ENCODE results near the gene PRDM16. TPM values are rescaled to one million over a fixed set of nuclear protein-coding genes. Genes with fewer than 3 reads are reported as not detected.
A peak's percentile ranks its signal among the peaks of the same experiment; 100 is the strongest.

The PRDM16 gene
- total and polyA plus RNA-seq, 2 of the 13 experiments (the other 11 are each of a cell fraction or from before 2014, with no cell fraction given), result 0.15 to 0.81 TPM

DNA sequence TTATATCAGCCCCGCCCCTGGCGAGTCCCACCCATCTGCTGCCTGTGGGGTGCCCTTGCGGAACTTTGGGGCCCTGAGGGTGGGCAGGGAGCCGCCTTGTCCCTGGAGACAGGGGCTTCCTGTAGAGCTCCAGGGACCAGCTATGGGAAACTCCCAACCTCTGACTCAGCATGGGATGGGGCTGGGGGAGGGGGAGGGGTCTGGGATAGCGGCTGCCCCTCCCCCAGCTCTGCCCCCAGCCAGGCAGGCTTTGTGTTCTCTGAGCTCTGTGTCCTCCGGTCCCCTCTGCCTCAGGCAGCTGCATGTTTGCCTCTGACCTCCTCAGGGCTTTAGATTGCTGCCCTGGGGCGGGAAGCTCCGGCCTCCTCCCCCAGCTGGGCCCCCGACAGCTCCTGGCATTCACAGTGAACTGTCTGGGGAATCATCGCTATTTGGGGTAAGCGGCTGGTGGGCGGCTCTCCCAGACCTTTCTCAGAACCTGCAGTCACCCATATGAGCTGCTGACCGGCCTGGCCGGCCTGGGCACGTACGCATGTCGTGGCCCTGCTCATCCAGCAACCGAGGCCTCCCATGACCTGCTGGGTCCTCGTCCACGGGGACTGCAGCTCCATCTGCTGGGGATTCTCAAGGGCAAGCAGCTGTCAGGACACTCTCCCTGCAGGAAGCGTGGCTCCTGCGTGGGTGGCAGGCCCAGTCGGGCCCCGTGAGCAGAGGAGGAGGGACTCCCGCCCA lies 402.5 kb downstream of the PRDM16 start (continued):
- TF ChIP-seq, protein P1, sequence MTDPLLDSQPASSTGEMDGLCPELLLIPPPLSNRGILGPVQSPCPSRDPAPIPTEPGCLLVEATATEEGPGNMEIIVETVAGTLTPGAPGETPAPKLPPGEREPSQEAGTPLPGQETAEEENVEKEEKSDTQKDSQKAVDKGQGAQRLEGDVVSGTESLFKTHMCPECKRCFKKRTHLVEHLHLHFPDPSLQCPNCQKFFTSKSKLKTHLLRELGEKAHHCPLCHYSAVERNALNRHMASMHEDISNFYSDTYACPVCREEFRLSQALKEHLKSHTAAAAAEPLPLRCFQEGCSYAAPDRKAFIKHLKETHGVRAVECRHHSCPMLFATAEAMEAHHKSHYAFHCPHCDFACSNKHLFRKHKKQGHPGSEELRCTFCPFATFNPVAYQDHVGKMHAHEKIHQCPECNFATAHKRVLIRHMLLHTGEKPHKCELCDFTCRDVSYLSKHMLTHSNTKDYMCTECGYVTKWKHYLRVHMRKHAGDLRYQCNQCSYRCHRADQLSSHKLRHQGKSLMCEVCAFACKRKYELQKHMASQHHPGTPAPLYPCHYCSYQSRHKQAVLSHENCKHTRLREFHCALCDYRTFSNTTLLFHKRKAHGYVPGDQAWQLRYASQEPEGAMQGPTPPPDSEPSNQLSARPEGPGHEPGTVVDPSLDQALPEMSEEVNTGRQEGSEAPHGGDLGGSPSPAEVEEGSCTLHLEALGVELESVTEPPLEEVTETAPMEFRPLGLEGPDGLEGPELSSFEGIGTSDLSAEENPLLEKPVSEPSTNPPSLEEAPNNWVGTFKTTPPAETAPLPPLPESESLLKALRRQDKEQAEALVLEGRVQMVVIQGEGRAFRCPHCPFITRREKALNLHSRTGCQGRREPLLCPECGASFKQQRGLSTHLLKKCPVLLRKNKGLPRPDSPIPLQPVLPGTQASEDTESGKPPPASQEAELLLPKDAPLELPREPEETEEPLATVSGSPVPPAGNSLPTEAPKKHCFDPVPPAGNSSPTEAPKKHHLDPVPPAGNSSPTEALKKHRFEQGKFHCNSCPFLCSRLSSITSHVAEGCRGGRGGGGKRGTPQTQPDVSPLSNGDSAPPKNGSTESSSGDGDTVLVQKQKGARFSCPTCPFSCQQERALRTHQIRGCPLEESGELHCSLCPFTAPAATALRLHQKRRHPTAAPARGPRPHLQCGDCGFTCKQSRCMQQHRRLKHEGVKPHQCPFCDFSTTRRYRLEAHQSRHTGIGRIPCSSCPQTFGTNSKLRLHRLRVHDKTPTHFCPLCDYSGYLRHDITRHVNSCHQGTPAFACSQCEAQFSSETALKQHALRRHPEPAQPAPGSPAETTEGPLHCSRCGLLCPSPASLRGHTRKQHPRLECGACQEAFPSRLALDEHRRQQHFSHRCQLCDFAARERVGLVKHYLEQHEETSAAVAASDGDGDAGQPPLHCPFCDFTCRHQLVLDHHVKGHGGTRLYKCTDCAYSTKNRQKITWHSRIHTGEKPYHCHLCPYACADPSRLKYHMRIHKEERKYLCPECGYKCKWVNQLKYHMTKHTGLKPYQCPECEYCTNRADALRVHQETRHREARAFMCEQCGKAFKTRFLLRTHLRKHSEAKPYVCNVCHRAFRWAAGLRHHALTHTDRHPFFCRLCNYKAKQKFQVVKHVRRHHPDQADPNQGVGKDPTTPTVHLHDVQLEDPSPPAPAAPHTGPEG (CRISPR knock-in tag; IDR thresholded peaks at IDR 0.05), result peak; percentile 82
- TF ChIP-seq RXRA (CRISPR knock-in tag; IDR thresholded peaks at IDR 0.05), result peak; percentile 97
- TF ChIP-seq, protein P2, sequence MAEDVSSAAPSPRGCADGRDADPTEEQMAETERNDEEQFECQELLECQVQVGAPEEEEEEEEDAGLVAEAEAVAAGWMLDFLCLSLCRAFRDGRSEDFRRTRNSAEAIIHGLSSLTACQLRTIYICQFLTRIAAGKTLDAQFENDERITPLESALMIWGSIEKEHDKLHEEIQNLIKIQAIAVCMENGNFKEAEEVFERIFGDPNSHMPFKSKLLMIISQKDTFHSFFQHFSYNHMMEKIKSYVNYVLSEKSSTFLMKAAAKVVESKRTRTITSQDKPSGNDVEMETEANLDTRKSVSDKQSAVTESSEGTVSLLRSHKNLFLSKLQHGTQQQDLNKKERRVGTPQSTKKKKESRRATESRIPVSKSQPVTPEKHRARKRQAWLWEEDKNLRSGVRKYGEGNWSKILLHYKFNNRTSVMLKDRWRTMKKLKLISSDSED (CRISPR knock-in tag; IDR thresholded peaks at IDR 0.05), result no peak
- TF ChIP-seq, protein P3, sequence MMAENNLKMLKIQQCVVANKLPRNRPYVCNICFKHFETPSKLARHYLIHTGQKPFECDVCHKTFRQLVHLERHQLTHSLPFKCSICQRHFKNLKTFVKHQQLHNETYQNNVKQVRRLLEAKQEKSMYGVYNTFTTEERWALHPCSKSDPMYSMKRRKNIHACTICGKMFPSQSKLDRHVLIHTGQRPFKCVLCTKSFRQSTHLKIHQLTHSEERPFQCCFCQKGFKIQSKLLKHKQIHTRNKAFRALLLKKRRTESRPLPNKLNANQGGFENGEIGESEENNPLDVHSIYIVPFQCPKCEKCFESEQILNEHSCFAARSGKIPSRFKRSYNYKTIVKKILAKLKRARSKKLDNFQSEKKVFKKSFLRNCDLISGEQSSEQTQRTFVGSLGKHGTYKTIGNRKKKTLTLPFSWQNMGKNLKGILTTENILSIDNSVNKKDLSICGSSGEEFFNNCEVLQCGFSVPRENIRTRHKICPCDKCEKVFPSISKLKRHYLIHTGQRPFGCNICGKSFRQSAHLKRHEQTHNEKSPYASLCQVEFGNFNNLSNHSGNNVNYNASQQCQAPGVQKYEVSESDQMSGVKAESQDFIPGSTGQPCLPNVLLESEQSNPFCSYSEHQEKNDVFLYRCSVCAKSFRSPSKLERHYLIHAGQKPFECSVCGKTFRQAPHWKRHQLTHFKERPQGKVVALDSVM (CRISPR knock-in tag; IDR thresholded peaks at IDR 0.05), result peak; percentile 85
- no peak for TF ChIP-seq SOX13 (IDR thresholded peaks at IDR 0.05)
- peak in 1 of 2 experiments; percentile 51; a peak in 1 of 4 replicates for TF ChIP-seq SOX13 (CRISPR knock-in tag; conservative IDR thresholded peaks at IDR 0.05 in 1 of 2, IDR thresholded peaks at IDR 0.05 in 1 of 2)
- peak; percentile 82 for TF ChIP-seq RARA (CRISPR knock-in tag; IDR thresholded peaks at IDR 0.05)
- TF ChIP-seq RBFOX2 (IDR thresholded peaks at IDR 0.05; ENCODE audit: low read depth, low read length), result peak; percentile 77
- TF ChIP-seq ZNF333 (CRISPR knock-in tag; IDR thresholded peaks at IDR 0.05; ENCODE audit: borderline replicate concordance), result peak; percentile 85; the same call in 1 of the 2 replicates
- TF ChIP-seq HDAC2 (CRISPR knock-in tag; IDR thresholded peaks at IDR 0.05), result peak; percentile 82; the same call in 1 of the 2 replicates
- TF ChIP-seq ZZZ3 (CRISPR knock-in tag; IDR thresholded peaks at IDR 0.05; ENCODE audit: borderline replicate concordance), result 0 out of 2 replicates have a peak, but pooled peaks have one; percentile 20
- peak; percentile 55; the same call in 1 of the 2 replicates for TF ChIP-seq ZNF615 (CRISPR knock-in tag; IDR thresholded peaks at IDR 0.05; ENCODE audit: borderline replicate concordance)
- TF ChIP-seq TGIF2 (CRISPR knock-in tag; IDR thresholded peaks at IDR 0.05), result 0 out of 2 replicates have a peak, but pooled peaks have one; percentile 43
- no peak for TF ChIP-seq ZNF674 (CRISPR knock-in tag; IDR thresholded peaks at IDR 0.05; ENCODE audit: low read depth)
- peak; percentile 52; the same call in 1 of the 2 replicates for TF ChIP-seq HES4 (CRISPR knock-in tag; IDR thresholded peaks at IDR 0.05; ENCODE audit: borderline replicate concordance)
- TF ChIP-seq TARDBP (CRISPR knock-in tag; IDR thresholded peaks at IDR 0.05), result peak; percentile 86
- 0 out of 2 replicates have a peak, but pooled peaks have one; percentile 59 for TF ChIP-seq ZNF550 (CRISPR knock-in tag; IDR thresholded peaks at IDR 0.05; ENCODE audit: borderline replicate concordance)
- no peak for TF ChIP-seq ARNT (IDR thresholded peaks at IDR 0.05)
